ENCODE measurements around the gene PLGRKT. TPM values are rescaled to one million over a fixed set of nuclear protein-coding genes. Genes with fewer than 3 reads are reported as not detected.
"Not testable (repeated sequence)": the region's sequence is repeated elsewhere in the genome, so short reads cannot be mapped to it uniquely, and the experiment has no call there.

The PLGRKT gene
- total RNA-seq, 2 donors from 2014 or later = 17.4 to 23.5 TPM

- Mint-ChIP-seq H3K27me3 (no peaks in the 10 kb centered on the region), H3K27ac (peak overlapping the region; percentile 97), H3K4me3 (no peak overlapping the region), H3K36me3 (ENCODE audit: low read depth) (peaks cover 7% of the 10 kb centered on the region), H3K4me1 (peaks cover 24% of the 10 kb centered on the region)
- ATAC-seq (no peak), DNase-seq (no peak)
- no peaks in the 10 kb centered on the region for H3K9me3 ChIP-seq (ENCODE audit: control insufficient read depth, low read length, poor library complexity, severe bottlenecking)
These were observed 1.8 kb downstream of the PLGRKT start for GRCh38 chr9:5435912-5436311.

- ATAC-seq; H3K9me3 ChIP-seq (ENCODE audit: control insufficient read depth, low read length, poor library complexity, severe bottlenecking); H3K4me3 Mint-ChIP-seq; H3K36me3 Mint-ChIP-seq (ENCODE audit: low read depth); H3K27ac Mint-ChIP-seq; DNase-seq; H3K27me3 Mint-ChIP-seq: not testable (repeated sequence)
- H3K4me1 Mint-ChIP-seq = peaks cover 28% of the 10 kb centered on the region
These were observed 3.6 kb downstream of the PLGRKT start for GRCh38 chr9:5433841-5434810.

GRCh38 chr9:5433328-5433727, 4.4 kb downstream of the PLGRKT start:
- peaks cover 20% of the 10 kb centered on the region for H3K4me1 Mint-ChIP-seq
- not testable (repeated sequence) for H3K9me3 ChIP-seq (ENCODE audit: control insufficient read depth, low read length, poor library complexity, severe bottlenecking); H3K4me3 Mint-ChIP-seq; H3K36me3 Mint-ChIP-seq (ENCODE audit: low read depth); H3K27me3 Mint-ChIP-seq; H3K27ac Mint-ChIP-seq; ATAC-seq; DNase-seq

GRCh38 chr9:5432890-5433289, 4.8 kb downstream of the PLGRKT start:
- ATAC-seq; H3K36me3 Mint-ChIP-seq (ENCODE audit: low read depth); H3K27me3 Mint-ChIP-seq; H3K9me3 ChIP-seq (ENCODE audit: control insufficient read depth, low read length, poor library complexity, severe bottlenecking); H3K4me3 Mint-ChIP-seq; DNase-seq; H3K27ac Mint-ChIP-seq: not testable (repeated sequence)
- peaks cover 17% of the 10 kb centered on the region for H3K4me1 Mint-ChIP-seq

GRCh38 chr9:5430912-5431311, 6.8 kb downstream of the PLGRKT start:
- ATAC-seq (no peak), DNase-seq (no peak)
- Mint-ChIP-seq H3K4me3 (no peak overlapping the region), H3K27ac (peak overlapping the region; percentile 37), H3K36me3 (ENCODE audit: low read depth) (peaks cover 7% of the 10 kb centered on the region), H3K27me3 (no peaks in the 10 kb centered on the region), H3K4me1 (peaks cover 7% of the 10 kb centered on the region)
- no peaks in the 10 kb centered on the region for H3K9me3 ChIP-seq (ENCODE audit: control insufficient read depth, low read length, poor library complexity, severe bottlenecking)

- H3K9me3 ChIP-seq (ENCODE audit: control insufficient read depth, low read length, poor library complexity, severe bottlenecking) = no peaks in the 10 kb centered on the region
- H3K4me3 Mint-ChIP-seq = no peak overlapping the region
- ATAC-seq (no peak), DNase-seq (no peak)
- peak overlapping the region; percentile 37 for H3K27ac Mint-ChIP-seq
- peaks cover 8% of the 10 kb centered on the region for H3K4me1 Mint-ChIP-seq
- H3K36me3 Mint-ChIP-seq (ENCODE audit: low read depth) = peaks cover 5% of the 10 kb centered on the region
- H3K27me3 Mint-ChIP-seq = no peaks in the 10 kb centered on the region
These were observed 7.7 kb downstream of the PLGRKT start for GRCh38 chr9:5429873-5430564.

GRCh38 chr9:5428794-5429528, 8.8 kb downstream of the PLGRKT start:
- peaks cover 5% of the 10 kb centered on the region for H3K36me3 Mint-ChIP-seq (ENCODE audit: low read depth)
- no peaks in the 10 kb centered on the region for H3K9me3 ChIP-seq (ENCODE audit: control insufficient read depth, low read length, poor library complexity, severe bottlenecking)
- no peak overlapping the region for H3K4me3 Mint-ChIP-seq
- no peaks in the 10 kb centered on the region for H3K27me3 Mint-ChIP-seq
- ATAC-seq = no peak
- H3K27ac Mint-ChIP-seq = peak overlapping the region; percentile 60
- H3K4me1 Mint-ChIP-seq = peaks cover 11% of the 10 kb centered on the region
- no peak for DNase-seq

- DNase-seq = no peak
- no peak overlapping the region for H3K4me3 Mint-ChIP-seq
- peak overlapping the region; percentile 71 for H3K27ac Mint-ChIP-seq
- no peak for ATAC-seq
- H3K4me1 Mint-ChIP-seq = peaks cover 13% of the 10 kb centered on the region
- no peaks in the 10 kb centered on the region for H3K9me3 ChIP-seq (ENCODE audit: control insufficient read depth, low read length, poor library complexity, severe bottlenecking)
- H3K36me3 Mint-ChIP-seq (ENCODE audit: low read depth) = peaks cover 5% of the 10 kb centered on the region
- no peaks in the 10 kb centered on the region for H3K27me3 Mint-ChIP-seq
These were observed 9.6 kb downstream of the PLGRKT start for GRCh38 chr9:5428172-5428571.

- peak overlapping the region; percentile 71 for H3K27ac Mint-ChIP-seq
- H3K9me3 ChIP-seq (ENCODE audit: control insufficient read depth, low read length, poor library complexity, severe bottlenecking) = no peaks in the 10 kb centered on the region
- H3K4me3 Mint-ChIP-seq = no peak overlapping the region
- DNase-seq (no peak), ATAC-seq (no peak)
- H3K36me3 Mint-ChIP-seq (ENCODE audit: low read depth) = peaks cover under 1% of the 10 kb centered on the region
- peaks cover 13% of the 10 kb centered on the region for H3K4me1 Mint-ChIP-seq
- H3K27me3 Mint-ChIP-seq = no peaks in the 10 kb centered on the region
These were observed 10.7 kb downstream of the PLGRKT start for GRCh38 chr9:5427005-5427404.

- H3K4me3 Mint-ChIP-seq = no peak overlapping the region
- no peaks in the 10 kb centered on the region for H3K27me3 Mint-ChIP-seq
- peaks cover 17% of the 10 kb centered on the region for H3K4me1 Mint-ChIP-seq
- ATAC-seq (peak; percentile 64), DNase-seq (no peak)
- H3K27ac Mint-ChIP-seq = peak overlapping the region; percentile 49
- H3K9me3 ChIP-seq (ENCODE audit: control insufficient read depth, low read length, poor library complexity, severe bottlenecking) = no peaks in the 10 kb centered on the region
- peaks cover 3% of the 10 kb centered on the region for H3K36me3 Mint-ChIP-seq (ENCODE audit: low read depth)
These were observed 12.6 kb downstream of the PLGRKT start for GRCh38 chr9:5425006-5425628.

GRCh38 chr9:5422276-5422675, 15.4 kb downstream of the PLGRKT start:
- Mint-ChIP-seq H3K27ac (no peak overlapping the region), H3K4me3 (no peak overlapping the region), H3K4me1 (peaks cover 20% of the 10 kb centered on the region), H3K27me3 (no peaks in the 10 kb centered on the region), H3K36me3 (ENCODE audit: low read depth) (peaks cover 18% of the 10 kb centered on the region)
- DNase-seq = no peak
- no peaks in the 10 kb centered on the region for H3K9me3 ChIP-seq (ENCODE audit: control insufficient read depth, low read length, poor library complexity, severe bottlenecking)
- no peak for ATAC-seq

- H3K9me3 ChIP-seq (ENCODE audit: control insufficient read depth, low read length, poor library complexity, severe bottlenecking) = no peaks in the 10 kb centered on the region
- Mint-ChIP-seq H3K4me1 (peaks cover 24% of the 10 kb centered on the region), H3K27me3 (no peaks in the 10 kb centered on the region), H3K36me3 (ENCODE audit: low read depth) (peaks cover 18% of the 10 kb centered on the region), H3K27ac (no peak overlapping the region), H3K4me3 (peak overlapping the region; percentile 65)
- DNase-seq (no peak), ATAC-seq (no peak)
These were observed 16.6 kb downstream of the PLGRKT start for GRCh38 chr9:5421163-5421562.

GRCh38 chr9:5419987-5420386, 17.7 kb downstream of the PLGRKT start:
- Mint-ChIP-seq H3K27me3 (no peaks in the 10 kb centered on the region), H3K27ac (no peak overlapping the region), H3K4me3 (no peak overlapping the region), H3K4me1 (peaks cover 22% of the 10 kb centered on the region), H3K36me3 (ENCODE audit: low read depth) (peaks cover 21% of the 10 kb centered on the region)
- ATAC-seq (no peak), DNase-seq (no peak)
- no peaks in the 10 kb centered on the region for H3K9me3 ChIP-seq (ENCODE audit: control insufficient read depth, low read length, poor library complexity, severe bottlenecking)

Measured in T-helper 17 cell (primary cell).